ENCODE data around the gene ADAMTS17. TPM values are rescaled to one million over a fixed set of nuclear protein-coding genes. Genes with fewer than 3 reads are reported as not detected.

ADAMTS17 gene
- total RNA-seq, 1 experiment from 2014 or later = 0.15 TPM

GRCh38 chr15:100020614-100021013, 321.2 kb downstream of the ADAMTS17 start:
- Histone ChIP-seq H3K27me3 (replicated peaks; ENCODE audit: insufficient read depth, low read depth, low read length, poor library complexity) (no peaks in the 10 kb centered on the region), H3K36me3 (ENCODE audit: insufficient read depth, low read length, poor library complexity, severe bottlenecking) (no peaks in the 10 kb centered on the region), H3K4me3 (ENCODE audit: low read depth, low read length, poor library complexity, severe bottlenecking) (no peak overlapping the region), H3K4me1 (ENCODE audit: insufficient read depth, low read length, poor library complexity, severe bottlenecking) (no peaks in the 10 kb centered on the region), H3K9me3 (ENCODE audit: low read depth, low read length, poor library complexity, severe bottlenecking) (no peaks in the 10 kb centered on the region), H3K27ac (ENCODE audit: low read depth, low read length, poor library complexity, severe bottlenecking) (no peak overlapping the region)
- no peak for DNase-seq (ENCODE audit: low spot score)
- intact Hi-C loops (cut with micrococcal nuclease; ENCODE audit: unreplicated experiment) = no loop called here
- ChIA-PET POLR2A (ENCODE audit: low non-redundant PET) (no interaction called here), CTCF (no interaction called here)
- TF ChIP-seq EZH2 (IDR thresholded peaks at IDR 0.05; ENCODE audit: borderline replicate concordance, low read depth, low read length, poor library complexity, severe bottlenecking) (no peak), CTCF (conservative IDR thresholded peaks at IDR 0.05; ENCODE audit: low read depth, low read length) (no peak)
- BruUV-seq (replicated peaks) = no TSS peak

GRCh38 chr15:100020189-100020588, 321.6 kb downstream of the ADAMTS17 start:
- Histone ChIP-seq H3K27me3 (replicated peaks; ENCODE audit: insufficient read depth, low read depth, low read length, poor library complexity) (no peaks in the 10 kb centered on the region), H3K4me1 (ENCODE audit: insufficient read depth, low read length, poor library complexity, severe bottlenecking) (no peaks in the 10 kb centered on the region), H3K36me3 (ENCODE audit: insufficient read depth, low read length, poor library complexity, severe bottlenecking) (no peaks in the 10 kb centered on the region), H3K4me3 (ENCODE audit: low read depth, low read length, poor library complexity, severe bottlenecking) (no peak overlapping the region), H3K9me3 (ENCODE audit: low read depth, low read length, poor library complexity, severe bottlenecking) (no peaks in the 10 kb centered on the region), H3K27ac (ENCODE audit: low read depth, low read length, poor library complexity, severe bottlenecking) (no peak overlapping the region)
- POLR2A ChIA-PET (ENCODE audit: low non-redundant PET) = interaction anchor here (0.5 kb wide), 1 partner anchor 15 kb away, joined by 4 read pairs; no protein-coding TSS in a partner anchor
- no TSS peak for BruUV-seq (replicated peaks)
- CTCF ChIA-PET = no interaction called here
- intact Hi-C loops (cut with micrococcal nuclease; ENCODE audit: unreplicated experiment) = no loop called here
- TF ChIP-seq CTCF (conservative IDR thresholded peaks at IDR 0.05; ENCODE audit: low read depth, low read length) (no peak), EZH2 (IDR thresholded peaks at IDR 0.05; ENCODE audit: borderline replicate concordance, low read depth, low read length, poor library complexity, severe bottlenecking) (no peak)
- DNase-seq (ENCODE audit: low spot score) = no peak

- ChIA-PET POLR2A (ENCODE audit: low non-redundant PET) (interaction anchor here (0.5 kb wide), 1 partner anchor 15 kb away, joined by 4 read pairs; no protein-coding TSS in a partner anchor), CTCF (no interaction called here)
- no TSS peak for BruUV-seq (replicated peaks)
- Histone ChIP-seq H3K4me1 (ENCODE audit: insufficient read depth, low read length, poor library complexity, severe bottlenecking) (no peaks in the 10 kb centered on the region), H3K27ac (ENCODE audit: low read depth, low read length, poor library complexity, severe bottlenecking) (no peak overlapping the region), H3K4me3 (ENCODE audit: low read depth, low read length, poor library complexity, severe bottlenecking) (no peak overlapping the region), H3K9me3 (ENCODE audit: low read depth, low read length, poor library complexity, severe bottlenecking) (no peaks in the 10 kb centered on the region), H3K27me3 (replicated peaks; ENCODE audit: insufficient read depth, low read depth, low read length, poor library complexity) (no peaks in the 10 kb centered on the region), H3K36me3 (ENCODE audit: insufficient read depth, low read length, poor library complexity, severe bottlenecking) (no peaks in the 10 kb centered on the region)
- intact Hi-C loops (cut with micrococcal nuclease; ENCODE audit: unreplicated experiment) = no loop called here
- DNase-seq (ENCODE audit: low spot score) = no peak
- TF ChIP-seq CTCF (conservative IDR thresholded peaks at IDR 0.05; ENCODE audit: low read depth, low read length) = no peak
- no peak for TF ChIP-seq EZH2 (IDR thresholded peaks at IDR 0.05; ENCODE audit: borderline replicate concordance, low read depth, low read length, poor library complexity, severe bottlenecking)
These were observed 322.2 kb downstream of the ADAMTS17 start for GRCh38 chr15:100019601-100020000.
